ENCODE measurements around the gene AP4M1.
"Not testable (repeated sequence)": the region's sequence is repeated elsewhere in the genome, so short reads cannot be mapped to it uniquely, and the experiment has no call there.

DNA sequence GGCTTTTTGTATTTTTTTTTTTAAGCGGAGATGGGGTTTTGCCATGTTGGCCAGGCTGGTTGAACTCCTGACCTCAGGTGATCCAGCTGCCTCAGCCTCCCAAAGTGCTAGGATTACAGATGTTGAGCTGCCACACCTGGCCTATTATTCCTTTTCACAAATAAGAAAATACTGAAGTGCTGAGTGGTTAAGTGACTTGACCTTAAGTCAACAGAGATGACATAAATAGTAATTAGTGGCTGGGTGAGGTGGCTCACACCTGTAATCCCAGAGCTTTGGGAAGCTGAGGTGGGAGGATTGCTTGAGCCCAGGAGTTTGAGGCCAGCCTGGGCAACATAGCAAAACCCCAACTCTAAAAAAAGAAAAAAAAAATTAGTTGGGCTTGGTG lies 28.8 kb downstream of the AP4M1 start:
- TF ChIP-seq CTCF (IDR thresholded peaks at IDR 0.05 in 2 of 3, conservative IDR thresholded peaks at IDR 0.05 in 1 of 3; ENCODE audit: insufficient read depth in 2 of 3, low read depth in 1 of 3, low read length in 3 of 3); GTF2F1 (IDR thresholded peaks at IDR 0.05; ENCODE audit: low read depth, low read length); PHB (CRISPR knock-in tag; IDR thresholded peaks at IDR 0.05); EZH2 (IDR thresholded peaks at IDR 0.05; ENCODE audit: borderline replicate concordance, low read depth, low read length); U2AF2 (optimal IDR thresholded peaks at IDR 0.05; ENCODE audit: low read depth, low read length); ILF3 (IDR thresholded peaks at IDR 0.05; ENCODE audit: borderline replicate concordance); CHCHD3 (CRISPR knock-in tag; IDR thresholded peaks at IDR 0.05); SIN3A (IDR thresholded peaks at IDR 0.05; ENCODE audit: borderline replicate concordance in 2 of 2, control insufficient read depth in 1 of 2, low read depth in 2 of 2, low read length in 2 of 2); ZNF232 (CRISPR knock-in tag; IDR thresholded peaks at IDR 0.05); ZNF76 (CRISPR knock-in tag; IDR thresholded peaks at IDR 0.05; ENCODE audit: borderline replicate concordance); POLR2AphosphoS5 (IDR thresholded peaks at IDR 0.05; ENCODE audit: control insufficient read depth, insufficient read depth, low read depth, low read length); IFI16 (CRISPR knock-in tag; IDR thresholded peaks at IDR 0.05): not testable (repeated sequence)

Data from K562 (cell line).